ENCODE results near the gene OR2L2. TPM values are rescaled to one million over a fixed set of nuclear protein-coding genes. Genes with fewer than 3 reads are reported as not detected.

The OR2L2 gene
- total and polyA plus RNA-seq, 9 of the 15 experiments (the other 6 are each of a cell fraction or from before 2014, with no cell fraction given): 0.04 to 0.07 (median 0.05) TPM; not detected in 6

DNA sequence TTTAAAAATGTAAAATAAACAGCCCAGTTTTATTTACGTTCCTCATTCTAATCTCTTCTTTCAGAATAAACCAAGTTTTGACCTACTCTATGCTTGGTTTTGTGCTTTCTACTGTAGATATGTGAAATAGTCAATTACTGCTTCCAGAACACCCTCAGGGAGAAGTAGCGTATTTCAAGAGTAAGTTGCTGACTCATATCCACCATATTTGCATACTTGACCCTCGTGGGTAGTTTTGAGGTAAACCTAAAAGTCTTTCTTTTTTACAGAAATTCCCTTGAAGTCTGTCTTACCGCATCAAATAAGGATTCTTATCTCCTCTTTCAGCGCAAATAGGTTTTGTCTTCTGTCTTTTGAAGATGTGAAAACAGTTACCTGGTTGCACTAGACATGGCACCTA lies 15.3 kb downstream of the OR2L2 start (continued):
- TF ChIP-seq USF2 (CRISPR knock-in tag; IDR thresholded peaks at IDR 0.05) (no peak), ARID1B (IDR thresholded peaks at IDR 0.05) (no peak), TEAD1 (CRISPR knock-in tag; IDR thresholded peaks at IDR 0.05) (no peak)

GRCh38 chr1:248046536-248046935 lies 16.7 kb downstream of the OR2L2 start, which contains the start of gene OR2L3:
TSS of gene OR2L3 (plus strand) at chr1:248046836. CDS start at chr1:248060682, 13,846 bp downstream.
- intact Hi-C loops (cut with micrococcal nuclease): no loop called here
- 0% methylated on average over 2 of the region's 2 CpGs for WGBS (ENCODE audit: insufficient coverage, low coverage, missing lambda C conversion rate)
- no peaks in the 10 kb centered on the region for H3K36me3 ChIP-seq (ENCODE audit: control insufficient read depth, insufficient read depth, low read length)
- H3K79me2 ChIP-seq (ENCODE audit: control insufficient read depth, insufficient read depth, low read length): no peaks in the 10 kb centered on the region
- ATAC-seq: no peak
- DNase-seq (ENCODE audit: extremely low read depth in 1 of 4, low spot score in 3 of 4): no peak
- H3K9me1 ChIP-seq (ENCODE audit: control insufficient read depth, insufficient read depth, low read length): no peaks in the 10 kb centered on the region
- no peak within 1 kb of the TSS for H3K27ac ChIP-seq (ENCODE audit: extremely low read depth, low read depth, low read length)
- H2AFZ ChIP-seq (ENCODE audit: low read depth, low read length): no peak within 1 kb of the TSS
- H3K4me3 ChIP-seq: no peak within 1 kb of the TSS
- H3K4me1 ChIP-seq (replicated peaks in 1 of 2; ENCODE audit: control insufficient read depth in 2 of 2, insufficient read depth in 2 of 2, low read length in 2 of 2): no peaks in the 10 kb centered on the region
- POLR2A ChIA-PET: no interaction called here
- in situ Hi-C loops (cut with MboI): no loop called here
- H3K9me3 ChIP-seq (replicated peaks; ENCODE audit: control insufficient read depth, insufficient read depth, low read depth, low read length): no peaks in the 10 kb centered on the region
- H3K4me2 ChIP-seq (ENCODE audit: insufficient read depth, low read length): no peak within 1 kb of the TSS
- FAIRE-seq: no peak
- CTCF ChIA-PET (ENCODE audit: low intra/inter-chr PET ratio): no interaction called here
- no peaks in the 10 kb centered on the region for H3K27me3 ChIP-seq (ENCODE audit: control insufficient read depth in 2 of 2, insufficient read depth in 2 of 2, low read length in 2 of 2)
- no TSS peak for BruUV-seq (replicated peaks)
- H3K9ac ChIP-seq (ENCODE audit: insufficient read depth in 1 of 2, low read depth in 2 of 2, low read length in 2 of 2): no peak within 1 kb of the TSS
- H4K20me1 ChIP-seq (replicated peaks; ENCODE audit: control insufficient read depth, insufficient read depth, low read length): no peaks in the 10 kb centered on the region
- TF ChIP-seq HNRNPH1 (optimal IDR thresholded peaks at IDR 0.05; ENCODE audit: low read depth, low read length) (no peak), RBM17 (IDR thresholded peaks at IDR 0.05; ENCODE audit: borderline replicate concordance, low read depth, low read length) (no peak), CAMTA2 (CRISPR knock-in tag; conservative IDR thresholded peaks at IDR 0.05) (no peak), SRSF9 (IDR thresholded peaks at IDR 0.05; ENCODE audit: borderline replicate concordance, low read depth, low read length) (no peak), COPS2 (conservative IDR thresholded peaks at IDR 0.05) (no peak), REST (IDR thresholded peaks at IDR 0.05; ENCODE audit: borderline replicate concordance) (no peak), REST (CRISPR knock-in tag; IDR thresholded peaks at IDR 0.05; ENCODE audit: low read depth) (no peak), JUND (IDR thresholded peaks at IDR 0.05; ENCODE audit: borderline replicate concordance, low read depth, low read length) (no peak), JUND (tag; IDR thresholded peaks at IDR 0.05; ENCODE audit: borderline replicate concordance, low read depth, low read length) (no peak), ZKSCAN3 (CRISPR knock-in tag; IDR thresholded peaks at IDR 0.05) (no peak), MYBL2 (IDR thresholded peaks at IDR 0.05; ENCODE audit: low read depth) (no peak), MYBL2 (CRISPR knock-in tag; IDR thresholded peaks at IDR 0.05; ENCODE audit: borderline replicate concordance) (no peak)

Measured in K562 (cell line).